ENCODE measurements around the gene SCAND1.

GRCh38 chr20:35920523-35920922, 33.8 kb downstream of the SCAND1 start:
- TF ChIP-seq POLR2A (IDR thresholded peaks at IDR 0.05): no peak
- no peak for TF ChIP-seq CTCF (IDR thresholded peaks at IDR 0.05)

All from breast epithelium (tissue), 3 donors.